HG03558 (cell line): ENCODE measurements around the gene CEP78.

Experiments
- ATAC-seq: cut with Tn5 transposase; IDR thresholded peaks from one replicate; pipeline ENCODE4 v1.9.1; 2021; ENCODE audit warnings: moderate number of reproducible peaks; ENCODE audit not compliant: unreplicated experiment; ENCODE audit errors: extremely low read depth

Gene CEP78

DNA sequence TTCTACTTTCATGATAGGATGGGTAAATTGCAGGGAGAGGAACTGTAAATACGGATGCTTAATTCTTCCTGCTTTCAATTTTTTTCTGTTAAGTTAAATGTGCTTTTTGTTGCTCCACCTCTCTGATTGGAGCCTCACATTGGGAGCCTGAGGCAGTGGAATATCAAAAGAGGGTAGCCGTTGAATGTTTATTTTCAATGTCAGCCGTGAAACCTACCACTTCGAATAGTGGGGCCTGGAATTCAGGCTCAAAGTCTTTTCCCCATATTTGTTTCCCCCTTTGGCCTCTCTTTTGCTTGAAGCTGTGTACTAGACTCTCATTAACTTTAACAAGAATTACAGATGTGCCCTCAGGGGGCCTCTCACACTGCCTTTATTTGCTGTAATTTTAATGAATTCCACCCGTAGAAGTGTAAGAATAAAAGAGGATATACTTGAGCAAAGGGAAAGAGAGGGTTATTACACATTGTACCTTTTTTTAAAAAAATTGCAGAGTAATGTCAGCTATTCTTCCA is 90.0 kb downstream of the CEP78 start:
- no peak for ATAC-seq

DNA sequence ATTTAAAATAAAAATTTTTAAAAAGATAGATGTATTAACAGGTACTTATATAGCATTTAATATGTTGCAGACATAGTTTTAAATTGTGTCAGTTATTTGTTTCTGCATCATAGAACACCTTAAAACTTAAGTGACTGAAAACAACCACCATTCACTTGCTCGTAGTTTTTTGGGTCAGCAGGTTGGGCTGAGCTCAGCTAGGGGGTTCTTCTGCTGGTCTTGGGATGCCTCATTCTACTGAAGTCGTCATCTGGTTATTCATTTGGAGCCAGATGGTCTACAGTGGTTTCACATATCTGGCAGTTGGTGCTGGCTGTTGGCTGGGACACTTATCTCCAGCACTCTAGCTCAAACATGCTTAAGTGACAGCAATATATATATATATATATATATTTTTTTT is 90.7 kb downstream of the CEP78 start:
- no peak for ATAC-seq
